Stimulated activated CD4-positive, alpha-beta T cell treated with anti-CD3 and anti-CD28 coated beads, Interleukin-4, amount 100 ng/mL, for 1 hour (primary cell): ENCODE results near the gene D2HGDH.
"Not testable (repeated sequence)": the region's sequence is repeated elsewhere in the genome, so short reads cannot be mapped to it uniquely, and the experiment has no call there.

ENCODE experiments used
- DNase-seq: peaks from one replicate; pipeline ENCODE4 v3.0.0-alpha.2; 2020

D2HGDH gene

DNA sequence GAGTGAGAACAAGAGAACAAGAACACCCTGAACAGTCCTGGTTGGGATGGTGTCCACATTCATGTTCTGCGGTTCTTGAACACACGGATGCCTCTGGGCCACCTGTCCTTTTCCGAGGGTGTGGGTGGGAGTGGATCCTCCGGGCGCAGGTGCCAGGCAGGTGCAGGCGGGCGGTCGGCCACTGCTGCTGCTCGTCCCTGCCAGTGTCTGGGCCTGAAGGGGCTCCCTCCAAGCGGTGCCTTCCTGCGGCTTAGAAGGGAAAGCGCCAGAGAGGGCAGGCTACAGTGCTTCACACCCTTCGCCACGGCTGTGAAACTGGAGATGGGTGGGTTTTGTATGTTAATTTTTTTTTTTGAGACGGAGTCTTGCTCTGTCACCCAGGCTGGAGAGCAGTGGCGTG lies 8.0 kb upstream of the D2HGDH start:
- no peak for DNase-seq

DNA sequence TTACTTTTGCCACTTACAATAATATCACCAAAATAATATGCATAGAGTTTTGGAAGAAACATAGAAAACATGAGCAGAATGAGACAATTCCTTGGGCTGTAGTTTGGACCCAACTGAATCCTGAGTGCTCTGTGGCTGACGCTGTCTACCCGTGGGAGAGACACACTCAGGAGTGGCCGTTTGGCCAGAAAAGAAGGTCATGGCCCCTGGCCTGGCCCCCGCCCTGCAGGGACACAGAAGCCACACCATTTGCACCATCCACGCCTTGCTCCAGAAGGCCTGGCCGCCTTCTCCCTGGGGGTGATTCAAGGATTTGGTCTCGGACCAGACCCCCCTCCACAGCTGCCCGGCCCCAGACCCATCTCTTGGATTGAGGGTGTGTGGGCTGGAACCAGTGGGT lies 6.4 kb upstream of the D2HGDH start:
- DNase-seq: no peak

DNA sequence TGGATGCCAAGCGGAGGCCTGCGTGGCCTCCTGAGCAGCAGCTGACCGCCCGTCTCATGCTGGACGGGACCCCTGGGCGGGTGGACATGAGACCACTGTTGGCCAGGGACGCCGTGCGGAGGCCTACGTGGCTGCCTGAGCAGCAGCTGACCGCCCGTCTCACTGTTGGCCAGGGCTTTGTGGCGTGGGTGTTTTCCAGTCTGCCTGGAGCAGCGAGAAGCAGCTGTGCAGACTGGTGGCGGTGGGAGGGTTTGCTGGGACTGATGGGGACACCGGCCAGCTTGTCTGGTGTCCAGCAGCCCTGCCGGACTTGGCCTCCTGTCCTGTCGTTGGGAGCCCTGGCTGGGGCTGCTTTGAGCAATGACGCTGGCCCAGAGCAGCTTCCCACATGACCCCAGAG lies 5.8 kb upstream of the D2HGDH start:
- no peak for DNase-seq

DNA sequence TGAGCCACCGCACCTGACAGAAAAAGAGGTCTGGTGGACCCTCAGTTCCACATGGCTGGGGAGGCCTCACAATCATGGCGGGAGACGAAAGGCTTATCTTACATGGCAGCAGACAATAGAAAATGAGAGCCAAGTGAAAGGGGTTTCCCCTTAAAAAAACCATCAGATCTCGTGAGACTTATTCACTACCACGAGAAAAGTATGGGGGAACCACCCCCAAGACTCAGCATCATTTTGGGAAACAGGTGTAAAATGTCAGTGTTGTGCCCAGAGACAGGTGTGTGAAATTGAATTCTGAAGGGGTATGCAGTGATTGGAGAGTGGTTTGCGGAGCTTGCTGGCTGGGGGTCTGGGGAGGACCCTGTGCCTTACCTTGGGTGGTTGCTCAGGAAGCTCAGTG lies 4.6 kb upstream of the D2HGDH start:
- no peak for DNase-seq

DNA sequence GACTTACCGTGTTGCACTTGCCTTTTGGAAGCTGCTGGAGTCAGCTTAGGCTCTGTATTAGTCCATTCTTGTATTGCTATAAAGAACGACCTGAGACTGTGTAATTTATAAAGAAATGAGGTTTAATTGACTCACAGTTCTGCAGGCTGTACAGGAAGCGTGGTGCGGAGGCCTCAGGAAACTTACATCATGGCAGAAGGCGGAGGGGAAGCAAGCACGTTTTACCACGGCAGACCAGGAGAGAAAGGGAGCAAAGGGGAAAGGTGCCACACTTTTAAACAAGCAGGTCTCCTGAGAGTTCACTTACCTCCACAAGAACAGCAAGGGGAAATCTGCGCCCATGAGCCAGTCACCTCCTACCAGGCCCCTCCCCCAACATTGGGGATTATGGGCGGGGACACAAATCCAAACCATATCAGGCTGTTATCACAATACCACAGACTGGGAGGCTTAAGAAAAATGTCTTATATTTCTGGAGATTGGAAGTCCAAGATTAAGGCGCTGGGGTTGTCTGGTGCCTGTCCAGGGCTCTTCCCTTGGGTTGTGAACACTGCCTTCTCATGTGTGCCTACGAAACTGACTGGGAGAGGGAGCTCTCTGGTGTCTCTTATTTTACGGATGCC lies 3.6 kb upstream of the D2HGDH start:
- no peak for DNase-seq

DNA sequence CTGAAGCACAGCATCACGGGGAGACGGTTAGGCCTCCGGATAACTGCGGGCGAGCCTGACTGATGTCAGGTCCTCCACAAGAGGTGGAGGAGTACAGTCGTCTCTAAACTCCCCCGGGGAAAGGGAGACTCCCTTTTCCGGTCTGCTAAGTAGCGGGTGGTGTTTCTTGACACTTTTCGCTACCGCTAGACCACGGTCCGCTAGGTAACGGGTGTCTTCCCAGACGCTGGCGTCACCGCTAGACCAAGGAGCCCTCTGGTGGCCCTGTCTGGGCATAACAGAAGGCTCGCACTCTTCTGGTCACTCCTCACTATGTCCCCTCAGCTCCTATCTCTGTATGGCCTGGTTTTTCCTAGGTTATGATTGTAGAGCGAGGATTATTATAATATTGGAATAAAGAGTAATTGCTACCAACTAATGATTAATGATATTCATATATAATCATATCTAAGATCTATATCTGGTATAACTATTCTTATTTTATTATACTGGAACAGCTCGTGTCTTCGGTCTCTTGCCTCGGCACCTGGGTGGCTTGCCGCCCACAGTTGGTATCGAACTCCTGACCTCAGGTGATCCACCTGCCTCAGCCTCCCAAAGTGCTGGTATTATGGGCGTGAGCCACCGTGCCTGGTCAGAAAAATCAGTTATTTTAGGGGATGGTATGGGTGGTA lies 1.8 kb upstream of the D2HGDH start:
- peak; percentile 59 for DNase-seq

DNA sequence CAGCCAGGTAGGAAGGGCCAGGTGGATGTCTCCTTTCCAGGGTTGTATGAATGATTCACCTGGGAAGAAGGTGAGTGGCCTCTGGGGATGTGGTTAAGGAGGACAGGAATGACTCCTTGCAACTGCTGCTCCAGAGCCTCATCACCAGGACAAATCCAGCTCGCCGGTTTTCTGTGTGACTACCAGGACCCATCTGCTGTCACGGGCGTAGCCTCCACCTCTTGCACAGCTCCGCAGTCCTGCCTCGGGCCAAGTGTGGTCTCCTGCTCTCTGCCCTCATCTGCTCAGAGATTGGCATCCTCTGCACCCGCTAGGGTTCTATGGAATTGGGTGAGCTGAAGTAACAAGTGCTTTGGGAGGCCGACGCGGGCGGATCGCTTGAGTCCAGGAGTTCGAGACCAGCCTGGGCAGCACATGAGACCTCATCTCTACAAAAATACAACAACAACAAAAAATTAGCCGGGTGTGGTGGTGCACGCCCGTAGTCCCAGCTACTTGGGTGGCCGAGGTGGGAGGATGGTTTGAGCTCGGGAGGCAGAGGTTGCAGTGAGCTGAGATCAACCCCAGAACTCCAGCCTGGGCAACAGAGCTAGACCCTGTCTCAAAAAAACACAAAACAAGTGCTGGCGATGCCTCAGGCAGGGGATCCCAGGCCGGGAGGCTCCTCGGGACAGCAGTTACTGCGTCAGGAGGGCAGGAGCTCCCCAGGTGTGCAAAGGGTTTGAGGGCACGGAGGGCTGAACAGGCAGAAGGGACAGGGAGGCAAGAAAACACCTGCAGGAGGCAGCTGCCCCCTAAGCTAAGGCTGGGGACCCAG lies 831 bp upstream of the D2HGDH start:
- no peak for DNase-seq

DNA sequence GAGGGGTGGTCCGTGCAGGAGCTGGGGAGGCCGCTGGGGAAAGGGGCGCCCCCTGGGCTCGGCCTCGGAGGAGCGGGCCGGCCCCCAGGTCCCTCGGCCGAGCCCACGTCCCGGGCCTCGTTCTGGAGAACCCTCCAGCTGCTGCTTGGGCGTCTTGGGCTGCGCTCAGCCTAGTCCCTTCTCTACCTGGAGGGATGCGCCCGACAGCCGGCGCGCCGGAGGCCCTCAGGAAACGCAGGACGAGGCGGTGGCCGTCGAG lies 293 bp upstream of the D2HGDH start:
- DNase-seq: no peak

DNA sequence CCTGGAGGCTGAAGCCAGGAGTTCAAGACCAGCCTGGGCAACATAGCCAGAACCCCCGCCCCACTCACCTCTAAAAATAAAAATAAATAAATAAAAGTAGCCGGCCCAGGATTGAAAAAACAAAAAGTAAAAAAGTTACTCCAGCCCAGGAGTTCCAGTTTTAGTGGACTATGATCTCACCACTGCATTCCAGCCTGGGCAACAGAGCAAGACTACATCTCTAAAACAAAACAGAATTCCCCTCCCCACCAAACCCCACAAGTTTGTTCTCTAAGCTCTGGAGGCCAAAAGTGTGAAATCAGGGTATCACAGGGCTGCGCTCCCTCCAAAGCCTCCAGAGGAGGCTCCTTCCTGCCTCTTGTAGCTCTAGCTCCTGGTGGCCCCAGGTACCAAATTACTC lies 1.7 kb downstream of the D2HGDH start:
- no peak for DNase-seq

DNA sequence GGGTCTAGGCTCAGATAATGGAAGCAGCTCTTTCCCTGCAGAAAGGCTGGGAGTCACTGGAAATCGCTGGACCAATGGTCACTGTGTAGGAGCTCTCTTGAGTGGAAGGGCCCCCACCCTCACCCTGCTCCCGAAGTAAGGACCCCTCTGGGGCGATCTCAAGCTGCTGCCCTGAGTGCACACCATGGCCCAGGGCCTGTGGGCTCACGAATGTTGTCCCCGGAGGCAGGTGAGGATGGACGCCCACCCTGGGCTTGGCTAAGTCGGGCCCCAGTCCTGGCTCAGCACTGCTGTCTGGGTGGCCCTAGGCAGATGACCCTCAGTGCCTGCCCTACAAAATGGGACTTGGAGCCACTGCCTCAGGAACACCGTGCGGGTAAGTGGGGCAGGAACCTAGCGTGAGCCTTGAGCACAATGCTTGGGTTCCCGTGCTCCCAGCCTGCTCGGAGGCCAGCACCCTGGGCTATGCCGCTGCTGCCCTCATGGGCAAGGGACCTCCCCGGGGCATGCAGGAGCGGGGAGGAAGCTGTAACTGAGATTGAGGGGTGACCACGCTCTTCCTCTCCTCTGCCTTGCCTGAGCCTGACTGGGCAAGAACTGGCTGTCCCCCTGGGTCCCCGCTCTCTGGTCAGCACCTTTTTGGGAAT lies 3.7 kb downstream of the D2HGDH start:
- DNase-seq: no peak

DNA sequence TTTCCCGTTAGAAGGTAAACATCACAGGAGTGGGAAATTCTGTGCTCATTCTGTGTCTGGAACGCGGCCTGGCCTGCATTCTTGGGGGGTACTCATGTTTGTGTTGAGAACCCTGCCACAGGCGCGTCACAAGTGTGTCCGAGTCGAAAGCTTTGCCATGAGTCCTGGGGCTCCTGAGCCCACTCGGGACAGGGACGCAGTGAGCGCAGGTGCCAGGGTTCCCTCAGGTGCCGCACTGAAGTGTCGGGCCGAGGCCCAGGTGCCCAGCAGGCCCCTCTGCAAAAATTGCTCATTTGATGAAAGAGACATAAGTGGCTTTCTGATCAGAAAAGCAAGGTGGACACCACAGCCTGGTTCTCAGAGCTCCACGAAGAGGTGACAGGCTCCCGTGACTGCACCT lies 4.7 kb downstream of the D2HGDH start:
- no peak for DNase-seq

DNA sequence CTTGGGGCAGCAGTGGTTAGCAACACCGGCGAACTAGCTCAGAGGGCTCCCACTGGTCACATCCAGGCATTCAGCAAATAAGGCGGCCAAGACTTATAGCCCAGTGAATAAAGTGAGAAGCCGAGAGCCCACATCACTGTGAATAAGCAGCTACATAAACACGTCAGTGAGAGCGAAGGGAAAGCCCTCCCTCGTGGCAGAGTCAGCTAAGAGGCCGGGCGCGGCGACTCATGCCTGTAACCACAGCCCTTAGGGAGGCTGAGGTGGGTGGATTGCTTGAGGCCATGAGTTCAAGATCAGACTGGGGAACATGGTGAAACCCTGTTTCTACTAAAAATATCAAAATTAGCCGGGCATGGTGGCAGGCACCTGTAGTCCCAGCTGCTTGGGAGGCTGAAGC lies 5.2 kb downstream of the D2HGDH start:
- DNase-seq: peak; percentile 68

DNA sequence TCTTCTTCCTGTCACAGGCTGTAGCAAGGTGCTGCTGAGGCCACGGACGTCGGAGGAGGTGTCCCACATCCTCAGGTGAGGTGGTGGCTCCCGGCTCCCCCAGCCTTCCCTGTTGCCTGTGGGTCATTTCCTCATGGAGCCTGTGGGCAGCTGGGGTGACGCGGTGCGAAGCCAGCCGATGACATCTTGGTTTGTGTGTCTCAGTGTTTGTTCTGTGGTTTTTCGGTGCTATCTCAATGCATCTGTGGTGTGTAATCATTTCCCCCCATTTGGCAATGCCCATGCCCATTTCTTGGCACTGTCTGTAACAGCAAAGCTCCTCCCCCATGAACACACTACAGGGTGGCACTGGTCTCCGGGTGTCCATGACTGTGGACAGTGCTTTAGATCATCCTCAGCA lies 6.6 kb downstream of the D2HGDH start:
- DNase-seq: no peak

DNA sequence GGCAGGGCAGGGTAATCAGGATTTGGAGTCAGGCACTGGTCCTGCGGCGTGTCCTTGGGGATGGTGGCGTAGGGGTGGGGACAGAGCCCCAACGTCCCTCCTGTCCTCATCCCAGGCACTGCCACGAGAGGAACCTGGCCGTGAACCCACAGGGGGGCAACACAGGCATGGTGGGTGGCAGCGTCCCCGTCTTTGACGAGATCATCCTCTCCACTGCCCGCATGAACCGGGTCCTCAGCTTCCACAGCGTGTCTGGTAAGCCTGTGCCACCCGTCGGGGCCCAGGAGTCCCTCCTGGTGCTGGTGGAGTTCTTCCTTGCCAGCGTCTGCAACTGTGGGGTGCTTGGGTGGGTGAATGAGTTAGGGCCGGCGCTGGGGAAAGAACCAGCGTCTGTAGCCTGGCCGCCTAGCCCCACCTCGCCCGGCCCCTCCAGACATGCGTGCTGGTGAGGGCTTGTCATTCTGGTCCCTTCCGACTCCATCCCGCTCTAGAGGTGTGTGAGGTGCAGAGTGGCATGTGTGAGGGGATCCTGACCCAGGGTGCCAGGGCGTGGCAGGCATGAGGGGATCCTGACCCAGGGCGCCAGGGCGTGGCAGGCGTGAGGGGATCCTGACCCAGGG lies 8.0 kb downstream of the D2HGDH start:
- no peak for DNase-seq

DNA sequence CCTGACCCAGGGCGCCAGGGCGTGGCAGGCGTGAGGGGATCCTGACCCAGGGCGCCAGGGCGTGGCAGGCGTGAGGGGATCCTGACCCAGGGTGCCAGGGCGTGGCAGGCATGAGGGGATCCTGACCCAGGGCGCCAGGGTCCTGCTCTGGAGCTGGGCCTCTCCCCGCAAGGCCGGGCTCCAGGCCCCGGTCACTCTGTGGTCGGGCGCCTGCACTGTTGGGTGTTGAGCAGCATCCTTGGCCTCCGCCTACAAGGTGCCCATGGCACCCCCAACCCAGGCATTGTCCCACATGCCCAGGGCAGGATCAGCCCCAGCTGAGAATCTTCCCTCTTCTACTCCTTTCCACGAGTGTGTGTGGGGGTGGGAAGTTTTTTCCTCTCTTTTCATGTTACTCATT lies 8.6 kb downstream of the D2HGDH start:
- not testable (repeated sequence) for DNase-seq

DNA sequence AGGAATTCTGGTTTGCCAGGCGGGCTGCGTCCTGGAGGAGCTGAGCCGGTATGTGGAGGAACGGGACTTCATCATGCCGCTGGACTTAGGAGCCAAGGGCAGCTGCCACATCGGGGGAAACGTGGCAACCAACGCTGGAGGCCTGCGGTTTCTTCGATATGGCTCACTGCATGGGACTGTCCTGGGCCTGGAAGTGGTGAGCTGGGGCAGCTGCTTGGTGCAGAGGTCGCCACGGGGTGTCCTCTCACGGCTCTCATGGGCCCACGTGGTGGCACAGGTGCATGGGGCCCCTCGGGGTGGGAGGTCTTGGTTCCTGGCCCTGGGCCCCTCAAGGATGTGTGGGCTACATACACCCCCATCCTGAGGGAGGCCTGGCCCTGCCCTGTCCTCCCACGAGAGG lies 9.2 kb downstream of the D2HGDH start:
- no peak for DNase-seq

DNA sequence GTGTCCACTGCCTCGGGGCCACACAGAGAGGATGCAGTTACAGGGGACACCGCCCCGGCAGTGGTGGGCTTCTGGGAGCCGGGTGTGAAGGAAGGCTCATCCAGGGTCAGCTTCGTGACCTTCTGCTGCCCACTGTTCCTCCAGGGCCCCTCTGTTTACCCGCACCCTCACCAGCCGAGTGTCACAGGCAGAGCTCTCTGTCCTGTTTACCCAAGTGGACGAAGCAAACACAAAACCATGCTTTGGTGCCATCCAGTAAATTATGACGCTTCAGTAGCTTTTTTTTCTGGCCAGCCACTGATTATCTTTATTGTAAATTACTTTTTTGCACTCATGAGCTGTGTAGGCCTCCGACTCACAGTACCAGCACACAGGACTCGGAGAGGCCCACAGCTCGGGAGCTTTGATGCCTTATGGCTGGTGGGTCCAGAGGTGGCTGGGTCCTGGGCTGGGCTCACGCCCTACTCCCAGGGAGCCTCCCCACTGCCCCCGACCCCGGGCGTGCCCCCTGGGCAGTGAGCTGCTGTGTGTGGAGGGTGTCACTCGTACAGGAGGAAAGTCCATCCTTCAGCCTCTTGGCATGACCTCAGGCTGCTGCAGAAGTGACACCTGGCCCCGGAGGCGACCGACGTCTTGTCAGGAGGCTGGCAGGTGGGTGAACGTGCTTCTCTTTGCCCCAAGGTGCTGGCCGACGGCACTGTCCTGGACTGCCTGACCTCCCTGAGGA lies 9.8 kb downstream of the D2HGDH start:
- no peak for DNase-seq

DNA sequence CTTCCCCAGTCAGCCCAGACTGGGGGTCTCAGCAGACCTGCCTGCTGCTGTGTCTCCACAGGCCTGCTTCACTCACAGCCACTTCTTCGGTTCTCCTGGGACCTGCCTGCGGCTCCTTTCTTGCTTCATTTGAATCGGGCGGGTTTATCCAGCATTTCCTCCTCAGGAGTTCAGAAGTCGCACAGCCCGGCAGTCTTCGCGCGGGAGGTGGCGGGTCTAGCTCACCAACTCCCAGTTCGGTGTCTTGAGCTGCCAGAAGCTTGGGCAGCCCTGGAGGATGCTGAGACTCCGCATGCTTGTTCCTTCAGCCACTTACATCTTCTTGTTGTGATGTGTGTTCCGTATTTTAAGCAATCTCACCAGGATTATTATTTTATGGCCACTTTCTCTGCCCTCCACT lies 10.8 kb downstream of the D2HGDH start:
- DNase-seq: no peak

DNA sequence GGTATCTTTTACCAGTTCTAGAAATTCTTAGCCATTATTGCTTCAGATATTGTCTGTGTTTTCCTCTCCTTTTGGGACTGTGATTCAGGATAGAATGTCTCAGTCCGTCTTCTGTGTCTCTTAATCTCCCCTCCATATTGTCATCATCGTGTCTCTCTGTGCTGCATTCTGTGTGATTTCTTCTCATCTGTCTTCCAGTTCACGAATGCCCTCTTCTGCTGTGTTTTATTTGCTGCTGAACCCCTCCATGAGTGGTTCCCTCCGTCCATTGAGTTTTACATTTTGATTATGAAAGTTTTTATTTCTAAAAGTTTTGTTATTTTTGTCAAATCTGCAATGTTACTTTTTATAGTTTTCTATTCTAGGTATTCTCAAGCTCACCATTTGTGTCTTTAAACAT lies 11.7 kb downstream of the D2HGDH start:
- no peak for DNase-seq

DNA sequence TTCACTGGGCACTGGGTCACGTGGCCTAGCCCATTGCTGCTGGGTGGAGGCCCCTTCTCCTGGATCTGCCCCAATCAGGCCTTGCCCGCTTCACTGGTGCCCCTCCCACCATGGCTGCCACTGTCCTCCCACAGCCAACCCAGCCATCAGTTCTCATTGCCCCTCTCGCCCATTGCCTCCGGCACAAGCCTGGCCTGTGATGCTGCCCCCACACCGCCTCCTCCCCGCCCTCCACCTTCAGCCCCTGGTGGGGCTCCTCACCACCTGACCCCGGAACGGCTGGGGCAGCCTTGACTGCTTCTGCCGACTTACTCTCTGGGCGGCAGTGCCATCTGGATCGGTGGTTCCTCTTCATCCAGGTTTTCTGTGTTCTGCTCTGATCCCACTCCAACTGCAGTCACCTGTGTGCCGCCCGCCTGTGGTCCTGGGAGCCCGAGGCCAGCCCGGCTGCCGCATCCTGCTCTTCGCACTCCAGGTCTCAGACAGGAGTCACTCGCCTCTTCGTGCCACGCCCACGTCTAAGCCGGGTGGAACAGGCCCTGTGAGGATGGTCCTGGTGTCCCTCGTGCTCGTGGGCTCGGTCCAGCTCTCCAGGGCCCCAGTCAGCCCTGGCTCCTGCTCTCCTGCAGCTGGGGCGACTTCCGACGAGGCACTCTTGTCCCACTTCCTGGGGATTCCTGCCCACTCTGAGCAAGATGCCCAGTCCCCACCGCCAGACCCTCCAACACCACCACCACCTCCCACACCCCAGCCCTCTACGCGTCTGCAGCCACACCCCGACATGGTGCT lies 14.2 kb downstream of the D2HGDH start:
- no peak for DNase-seq

DNA sequence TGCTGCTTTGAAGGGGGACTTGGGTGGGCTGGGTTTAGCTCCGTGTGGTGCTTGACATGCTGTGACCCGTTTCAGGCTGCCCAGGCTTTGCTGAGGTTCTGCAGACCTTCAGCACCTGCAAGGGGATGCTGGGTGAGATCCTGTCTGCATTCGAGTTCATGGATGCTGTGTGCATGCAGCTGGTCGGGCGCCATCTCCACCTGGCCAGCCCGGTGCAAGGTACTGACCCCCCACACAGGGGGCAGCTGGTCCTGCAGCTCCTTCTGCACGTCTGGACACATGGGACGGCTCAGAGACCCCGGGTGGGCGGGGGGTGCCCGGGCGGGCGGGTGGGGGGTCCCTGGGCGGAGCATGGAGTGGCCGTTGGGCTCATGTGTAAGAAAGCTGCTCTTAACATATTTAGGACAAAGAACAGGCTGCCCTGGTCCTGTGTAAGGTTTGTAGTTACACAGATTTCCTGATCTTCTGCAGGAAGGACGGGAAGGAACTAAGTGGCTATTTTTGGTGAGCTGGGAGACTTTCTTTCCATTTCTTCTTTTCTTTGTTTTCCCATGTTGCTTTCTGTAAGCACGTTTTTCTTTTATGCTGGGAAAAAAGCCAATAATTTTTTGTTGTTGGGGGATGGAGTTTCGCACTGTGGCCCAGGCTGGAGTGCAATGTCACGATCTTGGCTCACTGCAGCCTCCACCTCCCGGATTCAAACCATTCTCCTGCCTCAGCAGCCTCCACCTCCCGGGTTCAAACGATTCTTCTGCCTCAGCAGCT lies 15.8 kb downstream of the D2HGDH start:
- no peak for DNase-seq
